ENCODE data around the gene OTP.

GRCh38 chr5:77642738-77643653, 4.5 kb upstream of the OTP start:
- TF ChIP-seq CTCF (IDR thresholded peaks at IDR 0.05; ENCODE audit: low read depth, low read length) (no peak), EZH2phosphoT487 (IDR thresholded peaks at IDR 0.05; ENCODE audit: low read depth) (no peak)

All from OCI-LY3 (cell line).